ENCODE results near the gene LIMS1.
"Not testable (repeated sequence)": the region's sequence is repeated elsewhere in the genome, so short reads cannot be mapped to it uniquely, and the experiment has no call there.

The LIMS1 gene

GRCh38 chr2:108533832-108534583 lies at the start of gene LIMS1:
LIMS1 (plus strand) TSS chr2:108534470; CDS start chr2:108534563, 93 bp downstream.
- DNase-seq: peak; percentile 96

- DNase-seq: no peak
Measured at GRCh38 chr2:108485253-108485652, 49.0 kb upstream of the LIMS1 start.

- DNase-seq: no peak
Measured at GRCh38 chr2:108490506-108491122, 43.7 kb upstream of the LIMS1 start.

GRCh38 chr2:108491848-108492247 lies 42.4 kb upstream of the LIMS1 start:
- DNase-seq: no peak

- DNase-seq: no peak
Measured at GRCh38 chr2:108492364-108492763, 41.9 kb upstream of the LIMS1 start.

- not testable (repeated sequence) for DNase-seq
Measured at GRCh38 chr2:108496167-108496566, 38.1 kb upstream of the LIMS1 start.

- not testable (repeated sequence) for DNase-seq
Measured at GRCh38 chr2:108507620-108508019, 26.6 kb upstream of the LIMS1 start.

GRCh38 chr2:108512431-108512830 lies 21.8 kb upstream of the LIMS1 start:
- DNase-seq: not testable (repeated sequence)

GRCh38 chr2:108514478-108514877 lies 19.8 kb upstream of the LIMS1 start:
- not testable (repeated sequence) for DNase-seq

- not testable (repeated sequence) for DNase-seq
Measured at GRCh38 chr2:108524688-108525087, 9.6 kb upstream of the LIMS1 start.

GRCh38 chr2:108525258-108525657 lies 9.0 kb upstream of the LIMS1 start:
- DNase-seq: not testable (repeated sequence)

GRCh38 chr2:108531674-108532055 lies 2.6 kb upstream of the LIMS1 start:
- no peak for DNase-seq

- DNase-seq: peak; percentile 70
Measured at GRCh38 chr2:108534584-108535356, 500 bp downstream of the LIMS1 start.

GRCh38 chr2:108535357-108535631 lies 1.0 kb downstream of the LIMS1 start:
- DNase-seq: no peak

GRCh38 chr2:108536133-108536780 lies 2.0 kb downstream of the LIMS1 start:
- DNase-seq: no peak

GRCh38 chr2:108536911-108537310 lies 2.6 kb downstream of the LIMS1 start:
- DNase-seq: no peak

GRCh38 chr2:108538000-108538625 lies 3.8 kb downstream of the LIMS1 start:
- DNase-seq: no peak

GRCh38 chr2:108541451-108541850 lies 7.2 kb downstream of the LIMS1 start:
- no peak for DNase-seq

- DNase-seq: no peak
Measured at GRCh38 chr2:108542071-108542470, 7.8 kb downstream of the LIMS1 start.

- DNase-seq: no peak
Measured at GRCh38 chr2:108547606-108548005, 13.3 kb downstream of the LIMS1 start.

GRCh38 chr2:108548208-108549003 lies 14.1 kb downstream of the LIMS1 start:
- no peak for DNase-seq

- DNase-seq: no peak
Measured at GRCh38 chr2:108552566-108552965, 18.3 kb downstream of the LIMS1 start.
